HG03558 (cell line): ENCODE data around the gene CCDC28B.

Experiments used
- ATAC-seq: cut with Tn5 transposase; IDR thresholded peaks from one replicate; pipeline ENCODE4 v1.9.1; 2021; ENCODE audit warnings: moderate number of reproducible peaks; ENCODE audit not compliant: unreplicated experiment; ENCODE audit errors: extremely low read depth

CCDC28B gene

GRCh38 chr1:32220746-32221580, 20.6 kb downstream of the CCDC28B start:
- ATAC-seq, result no peak

GRCh38 chr1:32221581-32221979, 21.2 kb downstream of the CCDC28B start:
- no peak for ATAC-seq

GRCh38 chr1:32221980-32222755, 21.8 kb downstream of the CCDC28B start, which contains the start of the genes EIF3I and TMEM234:
Gene EIF3I, plus strand, starts transcription at chr1:32222407. Its CDS starts 35 bp downstream, at chr1:32222442.
Gene TMEM234, minus strand, starts transcription at chr1:32222353. Its CDS starts 31 bp downstream, at chr1:32222322.
- ATAC-seq, result no peak

GRCh38 chr1:32223683-32224082, 23.3 kb downstream of the CCDC28B start:
- ATAC-seq, result no peak

GRCh38 chr1:32224285-32224684, 23.9 kb downstream of the CCDC28B start:
- ATAC-seq, result no peak

- no peak for ATAC-seq
These were observed 28.4 kb downstream of the CCDC28B start for GRCh38 chr1:32228771-32229170.

GRCh38 chr1:32231843-32232432, 31.5 kb downstream of the CCDC28B start:
- no peak for ATAC-seq

GRCh38 chr1:32232558-32233304, 32.3 kb downstream of the CCDC28B start:
- no peak for ATAC-seq

GRCh38 chr1:32234792-32235191, 34.4 kb downstream of the CCDC28B start:
- ATAC-seq, result no peak

- ATAC-seq, result no peak
These were observed 38.9 kb downstream of the CCDC28B start for GRCh38 chr1:32239337-32239736.

- no peak for ATAC-seq
These were observed 39.4 kb downstream of the CCDC28B start for GRCh38 chr1:32239790-32240139.

- no peak for ATAC-seq
These were observed 40.0 kb downstream of the CCDC28B start for GRCh38 chr1:32240140-32240951.

GRCh38 chr1:32241001-32241763, 40.8 kb downstream of the CCDC28B start:
- ATAC-seq, result no peak

- no peak for ATAC-seq
These were observed 42.0 kb downstream of the CCDC28B start for GRCh38 chr1:32242341-32242851.

- ATAC-seq, result no peak
These were observed 46.5 kb downstream of the CCDC28B start, which contains the start of gene FAM167B for GRCh38 chr1:32246888-32247273. Gene FAM167B, plus strand, starts transcription at chr1:32247222. Its CDS starts 200 bp downstream, at chr1:32247422.

GRCh38 chr1:32247452-32247851, 47.1 kb downstream of the CCDC28B start:
- ATAC-seq, result no peak

GRCh38 chr1:32247983-32248889, 47.8 kb downstream of the CCDC28B start:
- no peak for ATAC-seq
